GM18508 (cell line): ENCODE measurements around the gene INSL3.

Source experiments
- ATAC-seq: cut with Tn5 transposase; IDR thresholded peaks from one replicate; pipeline ENCODE4 v1.9.1; 2021; ENCODE audit warnings: moderate number of reproducible peaks; ENCODE audit not compliant: insufficient read depth, unreplicated experiment

INSL3 gene

DNA sequence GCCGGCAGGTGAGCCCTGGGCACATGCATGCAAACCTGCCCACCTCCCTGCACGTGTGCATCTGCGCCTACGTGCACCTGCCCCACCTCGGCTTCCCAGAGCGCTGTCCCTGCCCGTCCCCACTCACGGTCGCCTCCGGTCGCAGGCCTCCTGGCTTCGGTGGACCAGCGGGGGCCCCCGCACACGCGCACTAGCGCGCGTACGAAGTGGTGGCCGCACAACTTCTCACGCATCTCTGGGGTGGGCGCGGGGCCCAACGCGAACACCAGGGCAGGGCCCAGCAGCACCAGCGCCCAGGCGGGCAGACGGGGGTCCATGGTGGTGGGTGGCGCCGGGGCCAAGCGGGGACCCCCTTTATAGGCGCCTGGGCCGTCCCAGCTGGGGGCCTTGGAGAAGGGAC is at the start of gene INSL3:
Gene INSL3 (minus strand): TSS at position 330 of the 400 bp plus-strand sequence. CDS start 13 bp downstream, at position 317.
- ATAC-seq, result no peak

DNA sequence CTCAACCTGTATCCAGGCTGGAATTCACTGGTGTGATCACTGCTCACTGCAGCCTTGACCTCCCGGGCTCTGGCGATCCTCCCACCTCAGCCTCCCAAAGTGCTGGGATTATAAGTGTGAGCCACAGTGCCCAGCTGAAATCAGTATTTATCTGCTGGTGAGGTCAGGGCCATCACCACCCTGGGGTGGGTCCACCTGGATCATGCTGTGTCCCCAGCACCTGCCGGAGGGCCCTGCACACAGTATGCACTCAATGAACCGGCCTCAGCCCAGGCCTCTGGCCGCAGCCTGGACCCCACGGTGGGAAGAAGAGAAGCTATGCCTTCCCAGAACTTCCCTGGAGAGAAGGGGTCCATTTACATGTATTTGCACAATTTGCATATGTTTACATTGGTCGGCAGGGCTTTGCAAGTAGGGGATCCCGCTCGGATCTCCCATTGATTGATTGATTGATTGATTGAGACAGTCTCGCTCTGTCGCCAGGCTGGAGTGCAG is 47.8 kb upstream of the INSL3 start:
- ATAC-seq, result no peak

DNA sequence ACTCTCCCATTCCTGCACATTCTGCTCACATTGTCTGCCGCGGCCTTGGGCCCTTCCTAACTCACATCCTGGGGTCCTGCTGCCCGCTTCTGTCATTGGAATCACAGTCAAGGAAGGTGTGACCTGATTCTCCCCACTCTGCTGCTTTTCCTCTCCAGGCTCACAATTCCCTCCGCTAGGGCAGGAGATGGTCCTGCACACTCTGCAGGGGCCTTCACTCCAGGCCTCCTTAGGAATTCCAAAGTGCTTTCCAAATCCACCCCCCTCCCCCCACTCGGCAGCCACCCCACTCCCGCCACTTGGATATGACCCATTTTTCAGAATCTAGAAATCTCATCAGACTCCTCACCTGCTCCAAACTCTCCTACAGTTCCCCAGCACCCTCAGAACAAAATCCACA is 47.4 kb upstream of the INSL3 start:
- no peak for ATAC-seq

- ATAC-seq, result no peak
Measured at GRCh38 chr19:17866964-17867486, 45.7 kb upstream of the INSL3 start.

DNA sequence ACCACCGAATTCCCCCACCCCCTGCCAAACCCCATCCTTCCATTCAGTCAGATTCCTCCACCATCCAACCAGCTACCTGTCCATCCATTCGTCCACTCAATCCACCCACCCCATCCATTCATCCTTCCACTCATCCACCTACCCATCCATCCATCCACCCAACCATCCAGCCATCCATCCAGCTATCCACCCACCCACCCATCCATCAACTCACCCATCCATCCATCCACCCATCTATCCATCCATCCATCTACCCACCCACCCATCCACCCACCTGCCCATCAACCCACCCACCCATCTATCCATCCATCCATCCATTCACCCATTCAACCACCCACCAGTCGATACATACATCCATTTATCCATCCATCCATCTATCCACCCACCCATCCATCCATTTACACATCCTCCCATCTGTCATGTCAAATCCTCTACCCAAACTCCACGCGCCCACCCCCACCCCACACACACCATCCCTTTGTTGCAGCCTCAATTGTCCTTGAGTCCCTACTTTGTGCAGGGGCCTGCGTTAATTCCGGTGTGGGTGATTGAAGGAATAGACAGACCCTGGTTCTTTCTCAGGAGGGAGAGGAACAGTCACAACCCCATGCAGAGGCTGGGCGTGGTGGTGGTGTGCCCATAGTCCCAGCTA is 45.1 kb upstream of the INSL3 start:
- ATAC-seq, result no peak

DNA sequence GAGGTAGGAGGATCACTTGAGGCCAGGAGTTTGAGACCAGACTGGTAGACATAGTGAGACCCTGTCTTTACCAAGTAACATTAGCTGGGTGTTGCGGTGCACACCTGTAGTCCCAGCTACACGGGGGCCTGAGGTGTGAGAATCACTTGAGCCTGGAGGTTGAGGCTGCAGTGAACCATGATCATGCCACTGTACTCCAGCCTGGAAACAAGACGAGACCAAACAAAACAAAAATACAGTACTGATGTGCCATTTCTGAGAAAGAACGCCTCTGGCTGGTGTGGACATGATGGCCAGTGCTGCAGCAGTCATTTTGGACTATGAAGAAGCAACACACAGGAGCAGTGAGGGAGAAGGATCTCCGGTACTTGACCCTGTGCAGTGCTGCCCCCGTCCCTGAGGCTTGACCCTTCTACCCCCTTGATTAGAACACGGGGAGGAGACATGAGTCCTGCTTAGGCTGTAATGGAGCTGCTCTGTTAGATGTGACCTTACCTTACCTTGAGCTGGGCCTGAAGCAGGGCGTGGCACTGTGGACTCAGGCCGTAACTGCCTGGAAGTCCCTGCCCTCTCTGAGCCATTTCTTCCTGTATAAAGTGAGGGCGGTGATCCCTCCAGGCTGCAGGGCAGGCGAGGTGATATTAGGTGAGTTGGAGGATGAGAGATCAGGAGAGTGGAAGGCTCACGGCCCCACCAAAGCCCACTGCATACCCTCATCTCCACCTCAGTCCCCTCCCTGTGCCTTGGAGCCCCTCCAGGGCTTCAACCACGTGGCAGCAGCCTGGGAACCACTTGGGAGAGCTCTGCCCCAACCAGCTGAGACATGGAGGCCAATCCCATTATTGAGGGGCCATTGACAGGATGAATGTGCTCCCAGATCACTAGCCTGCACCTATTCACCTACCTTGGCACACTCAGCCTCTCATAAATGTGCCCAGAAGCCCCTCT is 44.3 kb upstream of the INSL3 start:
- ATAC-seq, result no peak

- ATAC-seq, result no peak
Measured at GRCh38 chr19:17863520-17864182, 42.3 kb upstream of the INSL3 start.

- ATAC-seq, result no peak
Measured at GRCh38 chr19:17862711-17863519, 41.6 kb upstream of the INSL3 start.

DNA sequence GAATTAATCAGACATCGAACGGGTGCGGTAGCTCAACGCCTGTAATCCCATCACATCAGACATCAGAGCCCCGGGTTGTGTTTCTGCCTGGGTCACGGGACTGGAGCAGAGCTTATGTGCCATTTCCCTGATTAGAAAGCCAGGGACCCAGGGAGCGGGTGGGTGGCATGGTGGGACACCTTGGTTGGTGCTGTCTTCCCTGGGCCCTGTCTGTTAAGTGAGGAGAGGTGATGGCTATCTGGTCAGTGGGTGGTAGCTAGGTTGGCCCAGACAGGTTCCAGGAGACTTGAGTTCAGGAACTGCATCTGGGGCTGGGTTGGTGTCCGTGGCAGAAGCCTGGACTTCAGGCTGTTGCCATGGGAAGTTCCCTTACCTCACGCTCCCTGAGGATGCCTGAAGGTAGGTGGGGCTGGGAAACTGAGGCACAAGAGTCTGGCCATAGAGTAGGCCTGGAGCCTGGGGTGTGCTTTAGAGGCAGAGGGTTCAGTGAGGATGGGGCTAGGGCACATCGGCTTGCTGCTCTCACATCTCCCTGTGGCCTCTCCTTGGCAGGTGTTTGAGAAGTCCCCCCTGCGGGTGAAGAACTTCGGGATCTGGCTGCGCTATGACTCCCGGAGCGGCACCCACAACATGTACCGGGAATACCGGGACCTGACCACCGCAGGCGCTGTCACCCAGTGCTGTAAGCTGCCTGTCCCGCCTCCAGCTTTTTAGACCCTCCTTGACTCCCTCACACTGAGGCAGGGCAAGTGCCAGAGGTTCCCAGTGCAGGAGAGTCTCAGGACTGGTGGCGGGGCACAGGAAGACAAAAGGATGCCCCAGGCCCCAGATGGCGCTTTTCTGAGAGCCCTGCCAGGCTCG is 40.5 kb upstream of the INSL3 start:
- no peak for ATAC-seq

GRCh38 chr19:17860993-17861360 is 39.7 kb upstream of the INSL3 start:
- no peak for ATAC-seq

- no peak for ATAC-seq
Measured at GRCh38 chr19:17860331-17860992, 39.1 kb upstream of the INSL3 start.

DNA sequence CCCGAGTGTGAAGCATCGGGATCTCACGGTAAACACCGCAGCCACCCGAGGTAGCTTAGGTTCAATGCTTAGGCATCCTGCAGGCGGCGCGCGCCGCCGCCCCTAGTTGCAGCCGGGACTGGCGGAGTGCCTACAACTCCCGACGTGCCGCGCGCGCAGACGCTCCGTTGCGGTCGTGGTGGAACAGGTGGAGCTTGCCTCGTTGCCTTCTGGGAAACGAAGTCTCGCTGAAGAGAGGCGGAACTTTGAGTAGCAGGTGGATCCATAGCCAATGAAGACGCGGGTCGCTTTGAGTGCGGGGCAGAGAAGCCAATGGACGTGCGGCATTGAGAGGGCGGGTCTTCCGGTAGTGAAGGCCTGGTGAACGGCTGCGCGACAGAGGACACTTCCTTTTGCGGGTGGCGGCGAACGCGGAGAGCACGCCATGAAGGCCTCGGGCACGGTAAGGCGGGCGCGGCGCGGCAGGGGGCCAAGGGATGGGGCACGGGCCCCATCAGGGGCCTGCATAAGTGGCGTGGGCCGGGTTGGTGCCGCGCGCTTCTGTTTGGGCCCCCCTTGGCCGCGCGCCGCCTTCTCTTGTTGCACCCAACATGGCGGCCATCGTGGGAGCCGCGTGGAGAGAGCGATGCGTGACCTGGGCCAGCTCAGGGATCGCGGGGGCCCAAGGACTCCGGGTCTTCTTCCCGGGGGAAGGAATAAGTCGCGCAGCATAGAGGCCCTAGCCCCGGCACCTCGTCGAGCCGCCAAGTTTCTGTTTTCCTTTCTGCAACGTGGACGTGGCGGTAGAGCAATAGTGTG is 38.4 kb upstream of the INSL3 start, which contains the start of gene RPL18A:
Gene RPL18A (plus strand): TSS at position 378 of the 798 bp plus-strand sequence. CDS start 47 bp downstream, at position 425.
- peak; percentile 71 for ATAC-seq

GRCh38 chr19:17855280-17856152 is 34.2 kb upstream of the INSL3 start:
- no peak for ATAC-seq

GRCh38 chr19:17854061-17854460 is 32.7 kb upstream of the INSL3 start:
- ATAC-seq, result no peak

- no peak for ATAC-seq
Measured at GRCh38 chr19:17848595-17849292, 27.4 kb upstream of the INSL3 start.
